Superior temporal gyrus (tissue), 1 donor: ENCODE results near the gene WDFY3.

Experiments used
- DNase-seq: peaks from one replicate; pipeline ENCODE4 v3.0.0-alpha.2; 2016; ENCODE audit errors: extremely low spot score

WDFY3 gene

GRCh38 chr4:84913176-84913575 is 53.3 kb downstream of the WDFY3 start:
- DNase-seq = no peak

GRCh38 chr4:84912741-84913140 is 53.7 kb downstream of the WDFY3 start:
- DNase-seq = no peak

- no peak for DNase-seq
Observed at GRCh38 chr4:84908876-84909275, 57.6 kb downstream of the WDFY3 start.

- no peak for DNase-seq
Observed at GRCh38 chr4:84907145-84907544, 59.3 kb downstream of the WDFY3 start.

- DNase-seq = no peak
Observed at GRCh38 chr4:84905646-84906045, 60.8 kb downstream of the WDFY3 start.

GRCh38 chr4:84901740-84902281 is 64.7 kb downstream of the WDFY3 start:
- DNase-seq = no peak

GRCh38 chr4:84901173-84901572 is 65.3 kb downstream of the WDFY3 start:
- DNase-seq = no peak

GRCh38 chr4:84899616-84900015 is 66.9 kb downstream of the WDFY3 start:
- DNase-seq = no peak

GRCh38 chr4:84897516-84897915 is 69.0 kb downstream of the WDFY3 start:
- no peak for DNase-seq

GRCh38 chr4:84895283-84895682 is 71.2 kb downstream of the WDFY3 start:
- no peak for DNase-seq

GRCh38 chr4:84894621-84895020 is 71.9 kb downstream of the WDFY3 start:
- DNase-seq = no peak

GRCh38 chr4:84892950-84893349 is 73.5 kb downstream of the WDFY3 start:
- DNase-seq = no peak

GRCh38 chr4:84887824-84888223 is 78.7 kb downstream of the WDFY3 start:
- no peak for DNase-seq

- no peak for DNase-seq
Observed at GRCh38 chr4:84879651-84880200, 86.8 kb downstream of the WDFY3 start.

- no peak for DNase-seq
Observed at GRCh38 chr4:84878546-84878945, 87.9 kb downstream of the WDFY3 start.

GRCh38 chr4:84878090-84878489 is 88.4 kb downstream of the WDFY3 start:
- DNase-seq = no peak

GRCh38 chr4:84877051-84877833 is 89.2 kb downstream of the WDFY3 start:
- DNase-seq = no peak

- DNase-seq = no peak
Observed at GRCh38 chr4:84875636-84876371, 90.7 kb downstream of the WDFY3 start.

GRCh38 chr4:84874619-84875018 is 91.9 kb downstream of the WDFY3 start:
- no peak for DNase-seq

- no peak for DNase-seq
Observed at GRCh38 chr4:84870398-84871163, 95.9 kb downstream of the WDFY3 start.

GRCh38 chr4:84866295-84866694 is 100.2 kb downstream of the WDFY3 start:
- DNase-seq = no peak

- no peak for DNase-seq
Observed at GRCh38 chr4:84865600-84865999, 100.9 kb downstream of the WDFY3 start.
